ENCODE data around the gene SYNGR3. TPM values are rescaled to one million over a fixed set of nuclear protein-coding genes. Genes with fewer than 3 reads are reported as not detected.

Gene SYNGR3
- total RNA-seq, 4 donors from 2014 or later, result 2.7 to 4.8 (median 2.9) TPM; not detected in 1

GRCh38 chr16:2002406-2003230 is 12.8 kb downstream of the SYNGR3 start:
- Histone ChIP-seq H3K36me3 (peaks cover 0 to 45% (median 28%) of the 10 kb centered on the region in 4 donors), H3K27ac (no peak overlapping the region), H3K4me1 (peaks cover 19 to 36% (median 27%) of the 10 kb centered on the region in 4 donors), H3K4me3 (no peak overlapping the region), H3K9me3 (no peaks in the 10 kb centered on the region), H3K27me3 (no peaks in the 10 kb centered on the region)
- WGBS, 2 donors (ENCODE audit: low coverage in 1 of 2), result 95% methylated on average over 40 of the region's 47 CpGs; no CpG with 5 or more reads in 1 of the 2 donors
- no peak for DNase-seq
- in situ Hi-C loops (cut with MboI; ENCODE audit: low pct_ligation_motif_present in 1 of 4, low pct_unique_long_range_greater_than_20kb in 1 of 4, low sequenced_read_pairs in 3 of 4) (loop anchor here in 1 of 4 donors (25.0 kb wide), 1 partner anchor 135 kb away; the partner anchor contains the start of genes PKD1 and RAB26), intact Hi-C loops (cut with DNase I; ENCODE audit: low total_unique reads) (loop anchor here (10.0 kb wide), 1 partner anchor 232 kb away; the partner anchor contains the start of gene DNASE1L2)
- TF ChIP-seq CTCF (IDR thresholded peaks at IDR 0.05) (no peak), EP300 (IDR thresholded peaks at IDR 0.05; ENCODE audit: low read depth) (no peak), POLR2AphosphoS5 (IDR thresholded peaks at IDR 0.05) (no peak), POLR2A (IDR thresholded peaks at IDR 0.05) (no peak)

GRCh38 chr16:2003231-2003826 is 13.6 kb downstream of the SYNGR3 start:
- TF ChIP-seq CTCF (IDR thresholded peaks at IDR 0.05) (no peak), EP300 (IDR thresholded peaks at IDR 0.05; ENCODE audit: low read depth) (no peak)
- in situ Hi-C loops (cut with MboI; ENCODE audit: low pct_ligation_motif_present in 1 of 4, low pct_unique_long_range_greater_than_20kb in 1 of 4, low sequenced_read_pairs in 3 of 4), result loop anchor here in 1 of 4 donors (25.0 kb wide), 1 partner anchor 134 kb away; the partner anchor contains the start of genes PKD1 and RAB26
- Histone ChIP-seq H3K4me3 (no peak overlapping the region), H3K36me3 (peaks cover 0 to 40% (median 25%) of the 10 kb centered on the region in 4 donors), H3K27me3 (no peaks in the 10 kb centered on the region), H3K27ac (peak overlapping the region in 1 of 4 donors; percentile 79), H3K4me1 (peaks cover 25 to 43% (median 34%) of the 10 kb centered on the region in 4 donors), H3K9me3 (no peaks in the 10 kb centered on the region)
- WGBS, 2 donors (ENCODE audit: low coverage in 1 of 2), result 84% methylated on average over 8 of the region's 8 CpGs; no CpG with 5 or more reads in 1 of the 2 donors
- intact Hi-C loops (cut with DNase I; ENCODE audit: low total_unique reads), result loop anchor here (10.0 kb wide), 1 partner anchor 231 kb away; the partner anchor contains the start of gene DNASE1L2
- DNase-seq, result no peak

GRCh38 chr16:2003827-2004641 is 14.3 kb downstream of the SYNGR3 start:
- TF ChIP-seq EP300 (IDR thresholded peaks at IDR 0.05; ENCODE audit: low read depth) (no peak), POLR2AphosphoS5 (IDR thresholded peaks at IDR 0.05) (peak in 2 of 3 donors; percentile 26 to 47), CTCF (IDR thresholded peaks at IDR 0.05) (peak; percentile 94 to 99 (median 97)), POLR2A (IDR thresholded peaks at IDR 0.05) (no peak)
- intact Hi-C loops (cut with DNase I; ENCODE audit: low total_unique reads), result loop anchor here (10.0 kb wide), 1 partner anchor 231 kb away; the partner anchor contains the start of gene DNASE1L2
- no peaks in the 10 kb centered on the region for H3K27me3 ChIP-seq
- H3K27ac ChIP-seq, result peak overlapping the region; percentile 52 to 79 (median 62)
- peaks cover 0 to 34% (median 23%) of the 10 kb centered on the region in 4 donors for H3K36me3 ChIP-seq
- in situ Hi-C loops (cut with MboI; ENCODE audit: low pct_ligation_motif_present in 1 of 4, low pct_unique_long_range_greater_than_20kb in 1 of 4, low sequenced_read_pairs in 3 of 4), result loop anchor here in 1 of 4 donors (25.0 kb wide), 1 partner anchor 133 kb away; the partner anchor contains the start of genes PKD1 and RAB26
- no peaks in the 10 kb centered on the region for H3K9me3 ChIP-seq
- peak overlapping the region in 1 of 4 donors; percentile 4 for H3K4me3 ChIP-seq
- peaks cover 29 to 50% (median 40%) of the 10 kb centered on the region in 4 donors for H3K4me1 ChIP-seq
- DNase-seq, result peak; percentile 95
- 40% methylated on average over 26 of the region's 36 CpGs; no CpG with 5 or more reads in 1 of the 2 donors for WGBS, 2 donors (ENCODE audit: low coverage in 1 of 2)
